PFSK-1 (cell line): ENCODE results near the gene NPR3.

Experiments used
- POLR2AphosphoS5 ChIP-seq: IDR thresholded peaks from 2 replicates; pipeline ENCODE4 v1.6.1; 2012; ENCODE audit warnings: low read depth, mild to moderate bottlenecking, control low read depth, low read length, moderate library complexity
- REST ChIP-seq, 2 experiments: IDR thresholded peaks; 2 replicates each; pipeline versions ENCODE4 v1.6.1 to v1.8.0; 2011 to 2012; ENCODE audit warnings: low read depth in 2 of 2, low read length in 2 of 2, control low read depth in 1 of 2, inconsistent platforms in 1 of 2, mild to moderate bottlenecking in 1 of 2, moderate library complexity in 1 of 2; ENCODE audit not compliant: insufficient read depth in 1 of 2
- SIN3A ChIP-seq: IDR thresholded peaks from 2 replicates; pipeline ENCODE4 v1.6.1; 2012; ENCODE audit warnings: mild to moderate bottlenecking, low read length, moderate library complexity, borderline replicate concordance; ENCODE audit not compliant: insufficient read depth
- TAF1 ChIP-seq: IDR thresholded peaks from 2 replicates; pipeline ENCODE4 v1.6.1; 2012; ENCODE audit warnings: low read length, control low read depth, borderline replicate concordance; ENCODE audit not compliant: insufficient read depth

- TF ChIP-seq REST (IDR thresholded peaks at IDR 0.05; ENCODE audit: insufficient read depth in 1 of 2, low read depth in 2 of 2, low read length in 2 of 2) (no peak), POLR2AphosphoS5 (no peak), TAF1 (no peak), SIN3A (no peak)
These were observed 69.4 kb downstream of the NPR3 start for GRCh38 chr5:32780508-32780919.
